Testis (tissue), 3 donors: ENCODE results near the gene SAMD4B. TPM values are rescaled to one million over a fixed set of nuclear protein-coding genes. Genes with fewer than 3 reads are reported as not detected.
"Not testable (repeated sequence)": the region's sequence is repeated elsewhere in the genome, so short reads cannot be mapped to it uniquely, and the experiment has no call there.

Source experiments
- DNase-seq: peaks from one replicate; pipeline ENCODE4 v3.0.0-alpha.2; 2019
- H3K27ac ChIP-seq, 2 donors: fragments of 200-600 bp; sonication (generic); one replicate each; pipeline ENCODE4 v1.5.1; 2019
- H3K27me3 ChIP-seq: fragments of 200-600 bp; sonication (generic); one replicate; pipeline ENCODE4 v1.5.1; 2019
- H3K36me3 ChIP-seq: fragments of 200-600 bp; sonication (generic); one replicate; pipeline ENCODE4 v1.5.1; 2017; ENCODE audit warnings: low read depth; ENCODE audit errors: missing control alignments
- H3K4me1 ChIP-seq: fragments of 200-600 bp; sonication (generic); one replicate; pipeline ENCODE4 v1.5.1; 2019
- H3K4me3 ChIP-seq, 2 donors: fragments of 200-600 bp; sonication (generic); one replicate each; pipeline ENCODE4 v1.5.1; 2017 to 2019
- H3K9me3 ChIP-seq: fragments of 200-600 bp; sonication (generic); one replicate; pipeline ENCODE4 v1.5.1; 2017
- CTCF ChIP-seq, 3 experiments: fragments of 450-650 bp in 2 of 3; fragments of 200-600 bp in 1 of 3; sonication (generic) in 1 of 3; IDR thresholded peaks; one replicate each; pipeline ENCODE4 v1.5.1; 2016 to 2019; ENCODE audit warnings: antibody characterized with exemption in 3 of 3, mild to moderate bottlenecking in 2 of 3, moderate library complexity in 1 of 3
- POLR2A ChIP-seq: fragments of 450-650 bp; IDR thresholded peaks from one replicate; pipeline ENCODE4 v1.6.1; 2017; ENCODE audit warnings: antibody characterized with exemption, mild to moderate bottlenecking, moderate library complexity
- WGBS, 2 donors: methylation state at CpG; one replicate each; pipeline ENCODE4 v1.1.5; 2018; 5-methylcytosine and 5-hydroxymethylcytosine counted together
- intact Hi-C: fragments of 100-400 bp; cut with DNase I; formaldehyde crosslinking; loops from one replicate; pipeline ENCODE4 v1.15.1; 2023; ENCODE audit warnings: low total_unique reads
- polyA plus RNA-seq: library from polyadenylated mRNA; stranded (reverse); fragments of 350-450 nt; fragmentation: Illumina TruSeq; extraction: RNeasy Lipid Tissue Mini Kit (QIAGEN cat#74804); gene quantifications from one replicate; pipeline ENCODE4 v1.2.3, GENCODE V29; 2014; ENCODE audit warnings: low read depth, low replicate concordance; ENCODE audit not compliant: insufficient read depth
- total RNA-seq, 2 donors: library from RNA; depleted of rRNA; stranded (reverse); fragments of >200 nt; gene quantifications; one replicate each; pipeline ENCODE4 v1.2.3, GENCODE V29; 2016

The SAMD4B gene
- total and polyA plus RNA-seq, 3 donors from 2014 or later: 159 to 276 (median 228) TPM

- DNase-seq: no peak
- TF ChIP-seq POLR2A: no peak
- no peak for TF ChIP-seq CTCF (IDR thresholded peaks at IDR 0.05)
- Histone ChIP-seq H3K27ac (no peak overlapping the region), H3K4me3 (peak overlapping the region; percentile 31 to 55), H3K27me3 (no peaks in the 10 kb centered on the region), H3K4me1 (no peaks in the 10 kb centered on the region), H3K36me3 (no peaks in the 10 kb centered on the region), H3K9me3 (no peaks in the 10 kb centered on the region)
- intact Hi-C loops: no loop called here
- WGBS, 2 donors: 59 to 60% methylated on average over 4 to 81 of the region's 82 CpGs
Observed at GRCh38 chr19:39307822-39308530, 34.2 kb upstream of the SAMD4B start.

- Histone ChIP-seq H3K36me3 (no peaks in the 10 kb centered on the region), H3K4me3 (peak overlapping the region in 1 of 2 donors; percentile 55), H3K27ac (no peak overlapping the region), H3K9me3 (no peaks in the 10 kb centered on the region), H3K27me3 (no peaks in the 10 kb centered on the region), H3K4me1 (no peaks in the 10 kb centered on the region)
- intact Hi-C loops: no loop called here
- no peak for TF ChIP-seq CTCF (IDR thresholded peaks at IDR 0.05)
- no peak for TF ChIP-seq POLR2A
- WGBS, 2 donors: 53 to 63% methylated on average over 14 to 18 of the region's 18 CpGs
- no peak for DNase-seq
Observed at GRCh38 chr19:39308531-39309304, 33.5 kb upstream of the SAMD4B start.

GRCh38 chr19:39309305-39309670, 32.9 kb upstream of the SAMD4B start:
- WGBS, 2 donors: 89 to 94% methylated on average over 7 of the region's 7 CpGs
- H3K27ac ChIP-seq, H3K4me3 ChIP-seq, H3K4me1 ChIP-seq, H3K9me3 ChIP-seq, intact Hi-C loops, DNase-seq, H3K36me3 ChIP-seq, H3K27me3 ChIP-seq: not testable (repeated sequence)

- Histone ChIP-seq H3K36me3 (no peaks in the 10 kb centered on the region), H3K27ac (no peak overlapping the region), H3K9me3 (no peaks in the 10 kb centered on the region), H3K4me1 (no peaks in the 10 kb centered on the region), H3K4me3 (no peak overlapping the region), H3K27me3 (no peaks in the 10 kb centered on the region)
- intact Hi-C loops: no loop called here
- TF ChIP-seq POLR2A: no peak
- no peak for TF ChIP-seq CTCF (IDR thresholded peaks at IDR 0.05)
- 67 to 69% methylated on average over 11 of the region's 11 CpGs for WGBS, 2 donors
- DNase-seq: no peak
Observed at GRCh38 chr19:39310558-39311311, 31.5 kb upstream of the SAMD4B start.
